Mesendoderm (in vitro differentiated cells): ENCODE results near the gene REX1BD.

Experiments
- DNase-seq: peaks from one replicate; pipeline ENCODE4 v3.0.0; 2013
- H2AK5ac ChIP-seq: 2 replicates; pipeline ENCODE4 v1.6.1; 2013; ENCODE audit warnings: low read length, inconsistent platforms
- H2BK120ac ChIP-seq: 2 replicates; pipeline ENCODE4 v1.6.1; 2013; ENCODE audit warnings: low read depth, mild to moderate bottlenecking, low read length, moderate library complexity, mixed read lengths
- H2BK15ac ChIP-seq: replicated peaks from 2 replicates; pipeline ENCODE4 v1.6.1; 2013; ENCODE audit warnings: low read depth, mild to moderate bottlenecking, moderate library complexity
- H2BK5ac ChIP-seq: 2 replicates; pipeline ENCODE4 v1.6.1; 2013; ENCODE audit warnings: low read length, inconsistent platforms
- H3K18ac ChIP-seq: 2 replicates; pipeline ENCODE4 v1.6.1; 2013; ENCODE audit warnings: mild to moderate bottlenecking, low read length, mixed read lengths
- H3K23ac ChIP-seq: one replicate; pipeline ENCODE4 v1.6.1; 2013; ENCODE audit warnings: low read length
- H3K27ac ChIP-seq: 2 replicates; pipeline ENCODE4 v1.5.1; 2013; ENCODE audit warnings: low read depth, mild to moderate bottlenecking, inconsistent platforms, low read length, moderate library complexity
- H3K27me3 ChIP-seq: 2 replicates; pipeline ENCODE4 v1.6.1; 2013; ENCODE audit warnings: low read length, control low read depth, mild to moderate bottlenecking, inconsistent platforms; ENCODE audit not compliant: insufficient read depth, poor library complexity
- H3K36me3 ChIP-seq: 2 replicates; pipeline ENCODE4 v1.6.1; 2013; ENCODE audit warnings: low read length, inconsistent platforms; ENCODE audit not compliant: control insufficient read depth, insufficient read depth
- H3K4ac ChIP-seq: one replicate; pipeline ENCODE4 v1.6.1; 2013; ENCODE audit warnings: low read depth, mild to moderate bottlenecking, low read length, moderate library complexity
- H3K4me1 ChIP-seq: 2 replicates; pipeline ENCODE4 v1.6.1; 2013; ENCODE audit warnings: low read depth, low read length, inconsistent platforms; ENCODE audit not compliant: control insufficient read depth
- H3K4me2 ChIP-seq: 2 replicates; pipeline ENCODE4 v1.6.1; 2013; ENCODE audit warnings: low read length
- H3K4me3 ChIP-seq: 2 replicates; pipeline ENCODE4 v1.5.1; 2013; ENCODE audit warnings: mild to moderate bottlenecking, low read length
- H3K56ac ChIP-seq: one replicate; pipeline ENCODE4 v1.6.1; 2013; ENCODE audit warnings: low read length
- H3K79me1 ChIP-seq: 2 replicates; pipeline ENCODE4 v1.6.1; 2013; ENCODE audit warnings: low read length, inconsistent platforms
- H3K79me2 ChIP-seq: 2 replicates; pipeline ENCODE4 v1.6.1; 2013; ENCODE audit warnings: mild to moderate bottlenecking, low read length; ENCODE audit not compliant: control insufficient read depth, insufficient read depth
- H3K9ac ChIP-seq: 2 replicates; pipeline ENCODE4 v1.6.1; 2013; ENCODE audit warnings: low read length, inconsistent platforms
- H4K5ac ChIP-seq: one replicate; pipeline ENCODE4 v1.6.1; 2013; ENCODE audit warnings: low read length
- H4K8ac ChIP-seq: one replicate; pipeline ENCODE4 v1.6.1; 2013; ENCODE audit warnings: low read depth, mild to moderate bottlenecking, control low read depth, low read length, moderate library complexity
- WGBS: extraction: QIAGEN DNeasy Blood & Tissue Kit; methylation state at CpG from one replicate; pipeline ENCODE4 v1.1.7; 2013; ENCODE audit warnings: low lambda C conversion rate, missing lambda C conversion rate; ENCODE audit not compliant: insufficient coverage; ENCODE audit errors: extremely low coverage; 5-methylcytosine and 5-hydroxymethylcytosine counted together

Gene REX1BD

GRCh38 chr19:18618236-18618635, 29.6 kb downstream of the REX1BD start:
- Histone ChIP-seq H2BK15ac (no peak overlapping the region), H3K79me2 (no peaks in the 10 kb centered on the region), H3K27ac (no peak overlapping the region), H3K23ac (no peak overlapping the region), H3K27me3 (peaks cover 4% of the 10 kb centered on the region), H2BK120ac (no peak overlapping the region), H2BK5ac (no peak overlapping the region), H3K4me3 (no peak overlapping the region), H3K56ac (no peak overlapping the region), H3K9ac (no peak overlapping the region), H3K4me2 (no peak overlapping the region), H4K8ac (no peak overlapping the region), H3K79me1 (no peaks in the 10 kb centered on the region), H2AK5ac (no peak overlapping the region), H4K5ac (no peak overlapping the region), H3K4me1 (no peaks in the 10 kb centered on the region), H3K36me3 (no peaks in the 10 kb centered on the region), H3K4ac (no peak overlapping the region), H3K18ac (no peak overlapping the region)
- no peak for DNase-seq
- no CpG with 5 or more reads among the region's 13 CpGs for WGBS

DNA sequence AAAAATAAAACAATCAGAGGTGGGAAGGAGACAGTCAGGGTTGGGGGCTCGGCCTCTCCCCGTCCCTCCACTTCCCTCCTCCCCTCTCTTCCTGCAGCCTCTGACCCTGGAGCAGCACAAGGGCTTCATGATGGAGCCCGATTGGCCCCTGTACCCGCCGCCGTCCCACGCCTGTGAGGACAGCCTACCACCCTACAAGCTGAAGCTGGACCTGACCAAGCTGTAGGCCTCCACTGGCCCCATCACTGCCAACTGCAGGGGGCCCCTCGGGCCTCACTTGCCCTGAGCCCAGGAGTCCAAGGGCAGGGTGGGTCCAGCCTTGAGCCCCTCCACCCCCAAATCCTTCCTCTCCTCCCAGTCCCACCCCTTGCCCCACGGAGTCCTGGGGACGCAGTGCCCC, 31.7 kb downstream of the REX1BD start:
- no peak overlapping the region for H4K5ac ChIP-seq
- H3K27me3 ChIP-seq, result no peaks in the 10 kb centered on the region
- H4K8ac ChIP-seq, result no peak overlapping the region
- no peak overlapping the region for H3K4me2 ChIP-seq
- H3K4me1 ChIP-seq, result no peaks in the 10 kb centered on the region
- DNase-seq, result no peak
- H2AK5ac ChIP-seq, result no peak overlapping the region
- no peak overlapping the region for H2BK5ac ChIP-seq
- no peak overlapping the region for H3K4me3 ChIP-seq
- no peak overlapping the region for H3K27ac ChIP-seq
- H2BK120ac ChIP-seq, result no peak overlapping the region
- H3K36me3 ChIP-seq, result no peaks in the 10 kb centered on the region
- no peak overlapping the region for H3K9ac ChIP-seq
- no peaks in the 10 kb centered on the region for H3K79me2 ChIP-seq
- no peaks in the 10 kb centered on the region for H3K79me1 ChIP-seq
- no CpG with 5 or more reads among the region's 10 CpGs for WGBS
- no peak overlapping the region for H2BK15ac ChIP-seq
- no peak overlapping the region for H3K18ac ChIP-seq
- H3K23ac ChIP-seq, result no peak overlapping the region
- H3K4ac ChIP-seq, result no peak overlapping the region
- H3K56ac ChIP-seq, result no peak overlapping the region

GRCh38 chr19:18620902-18621301, 32.3 kb downstream of the REX1BD start:
- Histone ChIP-seq H3K9ac (no peak overlapping the region), H2BK15ac (no peak overlapping the region), H3K4me1 (no peaks in the 10 kb centered on the region), H3K36me3 (no peaks in the 10 kb centered on the region), H2BK120ac (no peak overlapping the region), H3K4me2 (no peak overlapping the region), H4K5ac (no peak overlapping the region), H3K79me2 (no peaks in the 10 kb centered on the region), H3K79me1 (no peaks in the 10 kb centered on the region), H2BK5ac (no peak overlapping the region), H3K27me3 (no peaks in the 10 kb centered on the region), H3K4me3 (no peak overlapping the region), H3K23ac (no peak overlapping the region), H2AK5ac (no peak overlapping the region), H4K8ac (no peak overlapping the region), H3K4ac (no peak overlapping the region), H3K18ac (no peak overlapping the region), H3K56ac (no peak overlapping the region), H3K27ac (no peak overlapping the region)
- WGBS, result no CpG with 5 or more reads among the region's 7 CpGs
- no peak for DNase-seq

GRCh38 chr19:18626906-18627305, 38.3 kb downstream of the REX1BD start:
- Histone ChIP-seq H2BK5ac (no peak overlapping the region), H3K36me3 (no peaks in the 10 kb centered on the region), H3K79me2 (no peaks in the 10 kb centered on the region), H3K4me3 (no peak overlapping the region), H3K18ac (no peak overlapping the region), H4K5ac (no peak overlapping the region), H3K4me2 (no peak overlapping the region), H2BK15ac (no peak overlapping the region), H3K27me3 (no peaks in the 10 kb centered on the region), H3K4ac (no peak overlapping the region), H3K4me1 (no peaks in the 10 kb centered on the region), H3K9ac (no peak overlapping the region), H3K27ac (no peak overlapping the region), H2BK120ac (no peak overlapping the region), H4K8ac (no peak overlapping the region), H3K79me1 (no peaks in the 10 kb centered on the region), H2AK5ac (no peak overlapping the region), H3K23ac (no peak overlapping the region), H3K56ac (no peak overlapping the region)
- WGBS, result no CpG with 5 or more reads among the region's 2 CpGs
- DNase-seq, result no peak

- Histone ChIP-seq H3K27ac (no peak overlapping the region), H3K23ac (no peak overlapping the region), H3K56ac (no peak overlapping the region), H2BK120ac (no peak overlapping the region), H2BK15ac (no peak overlapping the region), H3K4ac (no peak overlapping the region), H2BK5ac (no peak overlapping the region), H3K4me1 (no peaks in the 10 kb centered on the region), H2AK5ac (no peak overlapping the region), H4K8ac (no peak overlapping the region), H3K79me2 (no peaks in the 10 kb centered on the region), H3K4me3 (no peak overlapping the region), H4K5ac (no peak overlapping the region), H3K36me3 (no peaks in the 10 kb centered on the region), H3K79me1 (no peaks in the 10 kb centered on the region), H3K4me2 (no peak overlapping the region), H3K27me3 (no peaks in the 10 kb centered on the region), H3K18ac (no peak overlapping the region), H3K9ac (no peak overlapping the region)
- no CpG with 5 or more reads among the region's 15 CpGs for WGBS
- DNase-seq, result no peak
Measured at GRCh38 chr19:18629166-18630088, 40.8 kb downstream of the REX1BD start.

DNA sequence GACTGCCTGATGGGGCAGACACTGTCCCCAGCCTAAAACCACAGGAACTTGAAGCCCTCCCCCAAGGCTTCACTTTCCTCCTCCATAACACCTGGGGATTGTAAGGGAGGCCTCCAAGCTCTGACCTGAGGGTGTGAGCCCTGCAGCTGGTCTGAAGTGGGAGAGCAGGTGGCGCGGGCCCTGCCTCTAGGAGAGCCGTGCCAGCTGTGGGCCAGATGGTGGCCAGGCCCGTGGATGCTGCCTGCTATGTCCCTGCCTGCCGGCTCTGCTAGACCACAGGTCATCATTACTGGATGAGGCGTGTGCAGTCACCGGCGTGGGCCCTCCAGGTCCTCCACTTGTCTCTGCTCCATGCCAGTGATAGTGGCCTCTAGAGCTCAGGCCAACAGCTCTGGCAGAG, 44.7 kb downstream of the REX1BD start:
- no peak for DNase-seq
- Histone ChIP-seq H3K4me3 (no peak overlapping the region), H3K27me3 (no peaks in the 10 kb centered on the region), H3K23ac (no peak overlapping the region), H3K27ac (no peak overlapping the region), H3K4me2 (no peak overlapping the region), H3K18ac (no peak overlapping the region), H2BK15ac (no peak overlapping the region), H3K36me3 (no peaks in the 10 kb centered on the region), H3K56ac (no peak overlapping the region), H3K9ac (no peak overlapping the region), H4K5ac (no peak overlapping the region), H3K79me2 (no peaks in the 10 kb centered on the region), H3K4ac (no peak overlapping the region), H2AK5ac (no peak overlapping the region), H4K8ac (no peak overlapping the region), H3K79me1 (peaks cover 2% of the 10 kb centered on the region), H2BK5ac (no peak overlapping the region), H2BK120ac (no peak overlapping the region), H3K4me1 (no peaks in the 10 kb centered on the region)
- WGBS, result no CpG with 5 or more reads among the region's 8 CpGs
